Neuronal stem cell (in vitro differentiated cells): ENCODE data around the gene PKNOX2.
A peak's percentile ranks its signal among the peaks of the same experiment; 100 is the strongest.

Experiments used
- DNase-seq: peaks from one replicate; pipeline ENCODE4 v3.0.0-alpha.2; 2013; ENCODE audit warnings: low spot score
- H2AFZ ChIP-seq: one replicate; pipeline ENCODE4 v1.6.1; 2013; ENCODE audit warnings: mild to moderate bottlenecking, low read length, inconsistent platforms
- H2AK5ac ChIP-seq: 2 replicates; pipeline ENCODE4 v1.6.1; 2013; ENCODE audit warnings: low read depth, mild to moderate bottlenecking, inconsistent platforms, low read length, moderate library complexity, mixed read lengths
- H2BK120ac ChIP-seq: 2 replicates; pipeline ENCODE4 v1.6.1; 2013; ENCODE audit warnings: low read depth, mild to moderate bottlenecking, inconsistent platforms, low read length, moderate library complexity, mixed read lengths
- H2BK12ac ChIP-seq: one replicate; pipeline ENCODE4 v1.6.1; 2013; ENCODE audit warnings: low read length, inconsistent platforms
- H2BK15ac ChIP-seq: 2 replicates; pipeline ENCODE4 v1.6.1; 2013; ENCODE audit warnings: mild to moderate bottlenecking, low read length, inconsistent platforms, mixed read lengths
- H2BK5ac ChIP-seq: one replicate; pipeline ENCODE4 v1.6.1; 2013; ENCODE audit warnings: inconsistent platforms, mild to moderate bottlenecking, low read length, moderate library complexity
- H3K14ac ChIP-seq: one replicate; pipeline ENCODE4 v1.6.1; 2013; ENCODE audit warnings: low read length, inconsistent platforms
- H3K18ac ChIP-seq: 2 replicates; pipeline ENCODE4 v1.6.1; 2013; ENCODE audit warnings: low read length, inconsistent platforms
- H3K23ac ChIP-seq: 2 replicates; pipeline ENCODE4 v1.6.1; 2013; ENCODE audit warnings: low read depth, mild to moderate bottlenecking, mixed read lengths, low read length, inconsistent platforms; ENCODE audit not compliant: poor library complexity
- H3K27ac ChIP-seq: replicated peaks from 3 replicates; pipeline ENCODE4 v1.5.1; 2013; ENCODE audit warnings: low read length, inconsistent platforms
- H3K27me3 ChIP-seq, 3 experiments: 2 replicates each; pipeline ENCODE4 v1.6.1; 2013; ENCODE audit warnings: low read length in 3 of 3, mild to moderate bottlenecking in 2 of 3, inconsistent platforms in 1 of 3, low read depth in 1 of 3, mixed read lengths in 1 of 3, moderate library complexity in 1 of 3; ENCODE audit not compliant: control insufficient read depth in 3 of 3, insufficient read depth in 3 of 3
- H3K36me3 ChIP-seq, 2 donors: replicated peaks in 1 of 2; 2 replicates each; pipeline ENCODE4 v1.6.1; 2013; ENCODE audit warnings: low read length in 2 of 2; ENCODE audit not compliant: control insufficient read depth in 2 of 2, insufficient read depth in 2 of 2
- H3K4ac ChIP-seq: 2 replicates; pipeline ENCODE4 v1.6.1; 2013; ENCODE audit warnings: inconsistent platforms, mild to moderate bottlenecking, low read length, moderate library complexity
- H3K4me1 ChIP-seq, 2 donors: 1 replicate in 1 of 2; 2 replicates in 1 of 2; pipeline ENCODE4 v1.6.1; 2013; ENCODE audit warnings: low read length in 2 of 2, low read depth in 1 of 2; ENCODE audit not compliant: control insufficient read depth in 2 of 2, insufficient read depth in 1 of 2
- H3K4me2 ChIP-seq: one replicate; pipeline ENCODE4 v1.6.1; 2013; ENCODE audit warnings: mild to moderate bottlenecking, low read length, inconsistent platforms; ENCODE audit not compliant: insufficient read depth, poor library complexity, severe bottlenecking
- H3K4me3 ChIP-seq, 2 donors: 2 replicates each; pipeline ENCODE4 v1.5.1; 2013; ENCODE audit warnings: low read length in 2 of 2, mild to moderate bottlenecking in 2 of 2, inconsistent platforms in 1 of 2, moderate library complexity in 1 of 2
- H3K79me1 ChIP-seq: one replicate; pipeline ENCODE4 v1.6.1; 2013; ENCODE audit warnings: low read depth, mild to moderate bottlenecking, inconsistent platforms, low read length, moderate library complexity
- H3K9ac ChIP-seq: one replicate; pipeline ENCODE4 v1.6.1; 2013; ENCODE audit warnings: mild to moderate bottlenecking, low read depth, low read length, inconsistent platforms; ENCODE audit not compliant: poor library complexity
- H3K9me3 ChIP-seq, 2 donors: replicated peaks in 1 of 2; 2 replicates each; pipeline versions ENCODE3 to v1.6.1; 2013; ENCODE audit warnings: low read length in 2 of 2, mild to moderate bottlenecking in 2 of 2, inconsistent platforms in 1 of 2, low read depth in 1 of 2, mixed read lengths in 1 of 2, moderate library complexity in 1 of 2; ENCODE audit not compliant: control insufficient read depth in 2 of 2, insufficient read depth in 1 of 2
- H4K8ac ChIP-seq: one replicate; pipeline ENCODE4 v1.6.1; 2013; ENCODE audit warnings: low read depth, mild to moderate bottlenecking, inconsistent platforms, low read length, moderate library complexity
- H4K91ac ChIP-seq: one replicate; pipeline ENCODE4 v1.6.1; 2013; ENCODE audit warnings: low read length, low read depth, mild to moderate bottlenecking, inconsistent platforms; ENCODE audit not compliant: poor library complexity
- WGBS, 2 donors: extraction: QIAGEN DNeasy Blood & Tissue Kit; methylation state at CpG; one replicate each; pipeline ENCODE4 v1.1.7; 2013; ENCODE audit warnings: missing lambda C conversion rate in 2 of 2, mixed read lengths in 1 of 2; ENCODE audit not compliant: insufficient read length in 2 of 2, insufficient replicate concordance in 1 of 2; ENCODE audit errors: extremely low coverage in 2 of 2; 5-methylcytosine and 5-hydroxymethylcytosine counted together

The PKNOX2 gene

GRCh38 chr11:125264100-125265022, 99.8 kb downstream of the PKNOX2 start:
- H3K9ac ChIP-seq, result no peak overlapping the region
- no peaks in the 10 kb centered on the region for H3K27me3 ChIP-seq
- H3K4ac ChIP-seq, result no peak overlapping the region
- H3K14ac ChIP-seq, result no peak overlapping the region
- peak overlapping the region; percentile 18 for H4K91ac ChIP-seq
- H3K4me2 ChIP-seq, result no peak overlapping the region
- no CpG with 5 or more reads among the region's 14 CpGs for WGBS, 2 donors
- H3K79me1 ChIP-seq, result peaks cover 2% of the 10 kb centered on the region
- H4K8ac ChIP-seq, result no peak overlapping the region
- peak overlapping the region; percentile 39 for H2BK15ac ChIP-seq
- DNase-seq, result no peak
- H2AFZ ChIP-seq, result no peak overlapping the region
- peak overlapping the region; percentile 86 for H2AK5ac ChIP-seq
- peak overlapping the region; percentile 97 for H3K18ac ChIP-seq
- H3K4me3 ChIP-seq, result no peak overlapping the region
- no peak overlapping the region for H2BK12ac ChIP-seq
- peak overlapping the region; percentile 76 for H2BK120ac ChIP-seq
- no peak overlapping the region for H3K27ac ChIP-seq
- peak overlapping the region; percentile 82 for H2BK5ac ChIP-seq
- peaks cover 34 to 55% of the 10 kb centered on the region in 2 donors for H3K4me1 ChIP-seq
- no peak overlapping the region for H3K23ac ChIP-seq
- H3K36me3 ChIP-seq, result peaks cover 0 to 9% of the 10 kb centered on the region in 2 donors
- no peaks in the 10 kb centered on the region for H3K9me3 ChIP-seq

GRCh38 chr11:125267548-125267947, 103.0 kb downstream of the PKNOX2 start:
- H2BK5ac ChIP-seq, result no peak overlapping the region
- H2BK15ac ChIP-seq, result no peak overlapping the region
- peaks cover 22 to 60% of the 10 kb centered on the region in 2 donors for H3K4me1 ChIP-seq
- H3K9me3 ChIP-seq, result no peaks in the 10 kb centered on the region
- peaks cover 0 to 17% of the 10 kb centered on the region in 2 donors for H3K36me3 ChIP-seq
- no peak overlapping the region for H3K4ac ChIP-seq
- H2AK5ac ChIP-seq, result peak overlapping the region; percentile 11
- no peak overlapping the region for H3K4me3 ChIP-seq
- no CpG with 5 or more reads among the region's 8 CpGs for WGBS, 2 donors
- H3K9ac ChIP-seq, result no peak overlapping the region
- no peak overlapping the region for H3K18ac ChIP-seq
- no peaks in the 10 kb centered on the region for H3K79me1 ChIP-seq
- H4K8ac ChIP-seq, result no peak overlapping the region
- H3K23ac ChIP-seq, result no peak overlapping the region
- no peak overlapping the region for H2AFZ ChIP-seq
- H4K91ac ChIP-seq, result no peak overlapping the region
- H2BK12ac ChIP-seq, result no peak overlapping the region
- H3K14ac ChIP-seq, result no peak overlapping the region
- no peak overlapping the region for H3K27ac ChIP-seq
- H3K4me2 ChIP-seq, result no peak overlapping the region
- no peak for DNase-seq
- no peaks in the 10 kb centered on the region for H3K27me3 ChIP-seq
- no peak overlapping the region for H2BK120ac ChIP-seq

GRCh38 chr11:125268611-125269010, 104.1 kb downstream of the PKNOX2 start:
- H2AFZ ChIP-seq, result no peak overlapping the region
- H3K9ac ChIP-seq, result no peak overlapping the region
- no peaks in the 10 kb centered on the region for H3K27me3 ChIP-seq
- H2AK5ac ChIP-seq, result peak overlapping the region; percentile 46
- no peak overlapping the region for H3K18ac ChIP-seq
- no peak overlapping the region for H3K23ac ChIP-seq
- no peak overlapping the region for H3K4me3 ChIP-seq
- no peak overlapping the region for H2BK5ac ChIP-seq
- H2BK12ac ChIP-seq, result no peak overlapping the region
- H2BK120ac ChIP-seq, result no peak overlapping the region
- H3K4me1 ChIP-seq, result peaks cover 21 to 60% of the 10 kb centered on the region in 2 donors
- H3K36me3 ChIP-seq, result peaks cover 0 to 22% of the 10 kb centered on the region in 2 donors
- no peak overlapping the region for H3K4ac ChIP-seq
- H3K9me3 ChIP-seq, result no peaks in the 10 kb centered on the region
- no peak overlapping the region for H4K8ac ChIP-seq
- H3K4me2 ChIP-seq, result no peak overlapping the region
- H3K27ac ChIP-seq, result no peak overlapping the region
- no CpG with 5 or more reads among the region's 5 CpGs for WGBS, 2 donors
- no peak for DNase-seq
- no peak overlapping the region for H4K91ac ChIP-seq
- H2BK15ac ChIP-seq, result no peak overlapping the region
- H3K14ac ChIP-seq, result no peak overlapping the region
- H3K79me1 ChIP-seq, result no peaks in the 10 kb centered on the region

GRCh38 chr11:125270106-125270505, 105.6 kb downstream of the PKNOX2 start:
- H3K36me3 ChIP-seq, result peaks cover 2 to 33% of the 10 kb centered on the region in 2 donors
- no peak overlapping the region for H3K4me3 ChIP-seq
- H3K4me2 ChIP-seq, result no peak overlapping the region
- no peaks in the 10 kb centered on the region for H3K9me3 ChIP-seq
- H3K79me1 ChIP-seq, result no peaks in the 10 kb centered on the region
- H2AK5ac ChIP-seq, result no peak overlapping the region
- H3K4ac ChIP-seq, result no peak overlapping the region
- no peak overlapping the region for H2BK12ac ChIP-seq
- no peak overlapping the region for H4K91ac ChIP-seq
- peak overlapping the region; percentile 50 for H3K27ac ChIP-seq
- no peak overlapping the region for H4K8ac ChIP-seq
- no peaks in the 10 kb centered on the region for H3K27me3 ChIP-seq
- no peak overlapping the region for H3K23ac ChIP-seq
- no peak overlapping the region for H3K9ac ChIP-seq
- H3K14ac ChIP-seq, result no peak overlapping the region
- no peak overlapping the region for H2BK15ac ChIP-seq
- no peak overlapping the region for H3K18ac ChIP-seq
- peaks cover 11 to 50% of the 10 kb centered on the region in 2 donors for H3K4me1 ChIP-seq
- DNase-seq, result no peak
- no peak overlapping the region for H2AFZ ChIP-seq
- WGBS, 2 donors, result no CpG with 5 or more reads among the region's 3 CpGs
- H2BK5ac ChIP-seq, result no peak overlapping the region
- no peak overlapping the region for H2BK120ac ChIP-seq
